Measurements from ENCODE around the gene SLCO3A1. TPM values are rescaled to one million over a fixed set of nuclear protein-coding genes. Genes with fewer than 3 reads are reported as not detected.

Gene SLCO3A1
- total RNA-seq, 1 experiment from 2014 or later, result 10.1 TPM

DNA sequence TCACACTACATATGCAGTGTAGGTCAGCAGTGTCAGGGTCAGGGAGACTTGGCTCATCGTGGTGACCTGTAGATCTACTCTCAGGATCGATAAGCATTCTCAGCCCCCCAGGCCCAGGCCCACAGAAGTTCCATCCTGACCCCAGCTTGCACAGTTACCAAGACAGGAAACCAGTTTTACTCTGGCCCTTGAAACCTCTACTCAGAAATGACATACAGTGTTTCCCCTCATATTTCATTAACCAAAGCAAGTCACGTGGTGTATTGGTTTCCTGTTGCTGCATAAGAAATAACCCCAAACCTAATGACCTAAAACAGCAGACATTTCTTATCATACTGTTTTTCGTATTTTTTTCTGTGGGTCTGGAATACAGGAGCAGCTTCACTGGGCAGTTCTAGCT, 242.2 kb downstream of the SLCO3A1 start:
- POLR2A ChIA-PET, result interaction anchor here (0.7 kb wide), 1 partner anchor 28 kb away, joined by 3 read pairs; no protein-coding TSS in a partner anchor
- TF ChIP-seq, protein P1, sequence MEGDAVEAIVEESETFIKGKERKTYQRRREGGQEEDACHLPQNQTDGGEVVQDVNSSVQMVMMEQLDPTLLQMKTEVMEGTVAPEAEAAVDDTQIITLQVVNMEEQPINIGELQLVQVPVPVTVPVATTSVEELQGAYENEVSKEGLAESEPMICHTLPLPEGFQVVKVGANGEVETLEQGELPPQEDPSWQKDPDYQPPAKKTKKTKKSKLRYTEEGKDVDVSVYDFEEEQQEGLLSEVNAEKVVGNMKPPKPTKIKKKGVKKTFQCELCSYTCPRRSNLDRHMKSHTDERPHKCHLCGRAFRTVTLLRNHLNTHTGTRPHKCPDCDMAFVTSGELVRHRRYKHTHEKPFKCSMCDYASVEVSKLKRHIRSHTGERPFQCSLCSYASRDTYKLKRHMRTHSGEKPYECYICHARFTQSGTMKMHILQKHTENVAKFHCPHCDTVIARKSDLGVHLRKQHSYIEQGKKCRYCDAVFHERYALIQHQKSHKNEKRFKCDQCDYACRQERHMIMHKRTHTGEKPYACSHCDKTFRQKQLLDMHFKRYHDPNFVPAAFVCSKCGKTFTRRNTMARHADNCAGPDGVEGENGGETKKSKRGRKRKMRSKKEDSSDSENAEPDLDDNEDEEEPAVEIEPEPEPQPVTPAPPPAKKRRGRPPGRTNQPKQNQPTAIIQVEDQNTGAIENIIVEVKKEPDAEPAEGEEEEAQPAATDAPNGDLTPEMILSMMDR (IDR thresholded peaks at IDR 0.05; ENCODE audit: unreplicated experiment), result no peak
- Mint-ChIP-seq H3K4me3 (ENCODE audit: unreplicated experiment) (no peak overlapping the region), H3K36me3 (ENCODE audit: insufficient read depth, unreplicated experiment) (no peaks in the 10 kb centered on the region), H3K9me3 (ENCODE audit: unreplicated experiment) (no peaks in the 10 kb centered on the region), H3K27ac (ENCODE audit: low read depth, unreplicated experiment) (no peak overlapping the region), H3K4me1 (ENCODE audit: insufficient read depth, unreplicated experiment) (no peaks in the 10 kb centered on the region), H3K27me3 (ENCODE audit: insufficient read depth, unreplicated experiment) (no peaks in the 10 kb centered on the region)
- CTCF ChIA-PET, result interaction anchor here (0.5 to 4.8 kb wide), 8 partner anchors 46 to 1776 kb away, joined by 3 to 62 read pairs (median 4); no protein-coding TSS in a partner anchor
- no peak for DNase-seq (ENCODE audit: unreplicated experiment)
- intact Hi-C loops (cut with micrococcal nuclease), result loop anchor here (10.0 kb wide), 2 partner anchors 289 to 329 kb away; no protein-coding TSS in a partner anchor
- BruUV-seq (replicated peaks), result no TSS peak

- CTCF ChIA-PET, result interaction anchor here (0.5 to 4.8 kb wide), 19 partner anchors 9 to 809 kb away, joined by 3 to 62 read pairs (median 4); no protein-coding TSS in a partner anchor
- Mint-ChIP-seq H3K36me3 (ENCODE audit: insufficient read depth, unreplicated experiment) (no peaks in the 10 kb centered on the region), H3K27ac (ENCODE audit: low read depth, unreplicated experiment) (no peak overlapping the region), H3K9me3 (ENCODE audit: unreplicated experiment) (no peaks in the 10 kb centered on the region), H3K4me3 (ENCODE audit: unreplicated experiment) (no peak overlapping the region), H3K4me1 (ENCODE audit: insufficient read depth, unreplicated experiment) (no peaks in the 10 kb centered on the region), H3K27me3 (ENCODE audit: insufficient read depth, unreplicated experiment) (no peaks in the 10 kb centered on the region)
- POLR2A ChIA-PET, result no interaction called here
- peak; percentile 61 for DNase-seq (ENCODE audit: unreplicated experiment)
- no TSS peak for BruUV-seq (replicated peaks)
- intact Hi-C loops (cut with micrococcal nuclease), result loop anchor here (1.0 to 10.0 kb wide), 6 partner anchors 129 to 618 kb away; no protein-coding TSS in a partner anchor
- TF ChIP-seq, protein P1 (IDR thresholded peaks at IDR 0.05; ENCODE audit: unreplicated experiment), result peak; percentile 80
Measured at GRCh38 chr15:92097474-92098178, 244.1 kb downstream of the SLCO3A1 start.

DNA sequence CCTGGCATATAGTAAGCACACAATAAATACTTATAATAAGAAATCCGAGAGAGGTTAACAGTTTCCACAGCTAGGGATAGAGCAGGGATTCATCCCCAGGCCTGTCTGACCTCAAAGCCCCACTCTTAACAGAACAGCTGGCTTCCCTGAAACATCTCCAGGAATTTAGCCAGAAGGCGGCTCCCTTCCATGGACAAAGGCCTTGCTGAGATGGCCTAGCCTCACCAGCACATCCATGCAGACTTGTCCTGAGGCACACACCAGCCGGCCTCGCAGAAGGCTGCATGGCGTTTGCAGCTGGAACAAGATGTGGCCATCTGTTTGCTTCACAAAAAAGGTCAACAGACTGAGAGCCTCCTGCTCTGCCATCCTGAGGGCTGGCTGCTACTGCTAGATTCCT, 245.4 kb downstream of the SLCO3A1 start:
- ChIA-PET CTCF (interaction anchor here (0.6 to 4.8 kb wide), 12 partner anchors 10 to 697 kb away, joined by 3 to 62 read pairs (median 4); no protein-coding TSS in a partner anchor), POLR2A (no interaction called here)
- Mint-ChIP-seq H3K27ac (ENCODE audit: low read depth, unreplicated experiment) (no peak overlapping the region), H3K27me3 (ENCODE audit: insufficient read depth, unreplicated experiment) (no peaks in the 10 kb centered on the region), H3K4me3 (ENCODE audit: unreplicated experiment) (no peak overlapping the region), H3K4me1 (ENCODE audit: insufficient read depth, unreplicated experiment) (no peaks in the 10 kb centered on the region), H3K36me3 (ENCODE audit: insufficient read depth, unreplicated experiment) (no peaks in the 10 kb centered on the region), H3K9me3 (ENCODE audit: unreplicated experiment) (no peaks in the 10 kb centered on the region)
- BruUV-seq (replicated peaks), result no TSS peak
- DNase-seq (ENCODE audit: unreplicated experiment), result no peak
- TF ChIP-seq, protein P1 (IDR thresholded peaks at IDR 0.05; ENCODE audit: unreplicated experiment), result no peak
- intact Hi-C loops (cut with micrococcal nuclease), result loop anchor here (10.0 kb wide), 2 partner anchors 286 to 326 kb away; no protein-coding TSS in a partner anchor

GRCh38 chr15:92100301-92100700, 246.8 kb downstream of the SLCO3A1 start:
- Mint-ChIP-seq H3K9me3 (ENCODE audit: unreplicated experiment) (no peaks in the 10 kb centered on the region), H3K4me1 (ENCODE audit: insufficient read depth, unreplicated experiment) (no peaks in the 10 kb centered on the region), H3K4me3 (ENCODE audit: unreplicated experiment) (no peak overlapping the region), H3K27ac (ENCODE audit: low read depth, unreplicated experiment) (no peak overlapping the region), H3K36me3 (ENCODE audit: insufficient read depth, unreplicated experiment) (no peaks in the 10 kb centered on the region), H3K27me3 (ENCODE audit: insufficient read depth, unreplicated experiment) (no peaks in the 10 kb centered on the region)
- CTCF ChIA-PET, result interaction anchor here (0.7 to 4.6 kb wide), 4 partner anchors 9 to 615 kb away, joined by 4 to 28 read pairs (median 7); no protein-coding TSS in a partner anchor
- DNase-seq (ENCODE audit: unreplicated experiment), result no peak
- TF ChIP-seq, protein P1 (IDR thresholded peaks at IDR 0.05; ENCODE audit: unreplicated experiment), result no peak
- POLR2A ChIA-PET, result no interaction called here
- intact Hi-C loops (cut with micrococcal nuclease), result no loop called here
- BruUV-seq (replicated peaks), result no TSS peak
